GM21423 (cell line): ENCODE measurements around the gene ASB12.

Source experiments
- ATAC-seq: cut with Tn5 transposase; IDR thresholded peaks from one replicate; pipeline ENCODE4 v1.9.1; 2021; ENCODE audit warnings: mild to moderate bottlenecking, moderate library complexity; ENCODE audit not compliant: unreplicated experiment

The ASB12 gene

DNA sequence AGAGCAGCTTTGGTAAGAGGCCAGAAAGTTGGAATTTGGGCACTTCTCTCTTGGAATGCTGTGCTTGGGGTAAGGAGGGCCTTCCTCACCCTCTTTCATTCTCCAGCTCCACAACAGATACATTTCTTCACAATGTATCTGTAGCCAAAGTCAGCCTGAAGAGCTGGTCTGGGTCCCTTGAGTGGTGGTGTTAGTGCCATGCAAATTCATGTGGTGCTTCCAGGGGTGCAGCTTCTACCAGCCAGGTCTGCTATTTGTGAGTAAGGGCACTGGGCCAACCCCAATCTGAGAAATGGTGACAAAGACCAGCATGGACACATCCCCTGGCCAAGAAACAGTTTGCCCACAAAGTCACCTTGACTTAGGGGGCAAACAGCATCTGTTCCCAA, 42.7 kb downstream of the ASB12 start:
- no peak for ATAC-seq

DNA sequence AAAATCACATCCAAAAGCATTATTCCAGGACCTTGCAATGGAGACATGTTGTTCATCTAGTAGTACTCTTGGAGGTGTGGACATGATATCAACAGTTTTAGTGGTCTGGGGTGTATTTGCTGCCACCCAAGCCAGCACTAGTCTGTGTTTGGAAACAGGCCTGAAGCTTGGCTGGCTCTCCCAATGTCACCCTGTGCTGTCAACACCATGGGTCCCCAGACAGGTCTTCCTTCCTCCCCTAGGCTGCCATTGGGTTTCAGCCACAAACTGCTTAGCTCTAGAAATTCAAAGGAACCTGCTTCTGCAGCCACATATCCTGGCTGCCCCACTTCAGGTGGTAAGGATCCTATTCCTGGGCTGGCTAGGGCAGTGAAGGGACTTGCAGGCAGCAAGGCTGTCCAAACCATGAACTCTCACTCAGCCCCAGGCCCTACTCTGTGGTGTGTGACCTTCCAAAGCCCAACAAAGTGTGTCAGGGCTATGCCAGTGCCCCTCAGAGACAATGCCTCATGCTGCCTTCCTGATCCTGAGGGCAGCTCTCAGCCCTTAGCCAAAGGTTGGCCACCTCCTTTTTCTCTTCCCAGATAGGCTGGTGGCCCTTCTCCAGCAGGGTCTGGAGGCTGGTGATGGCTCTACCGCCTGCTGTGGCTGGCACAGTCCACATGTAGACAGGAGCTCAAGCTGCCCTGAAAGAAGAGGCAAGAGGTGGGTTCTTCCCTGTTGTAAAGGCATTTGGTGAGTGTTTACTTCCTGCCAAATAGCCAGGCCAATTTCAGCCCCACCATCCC, 43.2 kb downstream of the ASB12 start:
- ATAC-seq, result no peak

- ATAC-seq, result no peak
These were observed 46.0 kb downstream of the ASB12 start for GRCh38 chrX:64184396-64184795.

- no peak for ATAC-seq
These were observed 48.2 kb downstream of the ASB12 start for GRCh38 chrX:64182208-64182607.

- no peak for ATAC-seq
These were observed 53.5 kb downstream of the ASB12 start for GRCh38 chrX:64176876-64177275.
